Kasumi-1 (cell line): ENCODE measurements around the gene YPEL4.

ENCODE experiments used
- DNase-seq, 2 experiments: peaks; one replicate each; lab custom pipeline; 2025; lab: John Stamatoyannopoulos, UW

YPEL4 gene

DNA sequence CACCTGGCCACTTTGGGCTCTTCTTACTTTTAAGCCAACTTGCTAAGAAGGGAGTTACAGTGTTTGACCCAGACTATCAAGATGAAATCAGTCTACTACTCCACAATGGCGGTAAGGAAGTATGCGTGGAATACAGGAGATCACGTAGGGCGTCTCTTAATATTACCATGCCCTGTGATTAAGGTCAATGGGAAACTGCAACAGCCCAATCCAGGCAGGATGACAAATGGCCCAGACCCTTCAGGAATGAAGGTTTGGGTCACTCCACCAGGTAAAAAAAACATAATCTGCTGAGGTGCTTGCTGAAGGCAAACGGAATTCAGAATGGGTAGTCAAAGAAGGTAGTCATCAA lies 1.0 kb upstream of the YPEL4 start:
- DNase-seq, result no peak

DNA sequence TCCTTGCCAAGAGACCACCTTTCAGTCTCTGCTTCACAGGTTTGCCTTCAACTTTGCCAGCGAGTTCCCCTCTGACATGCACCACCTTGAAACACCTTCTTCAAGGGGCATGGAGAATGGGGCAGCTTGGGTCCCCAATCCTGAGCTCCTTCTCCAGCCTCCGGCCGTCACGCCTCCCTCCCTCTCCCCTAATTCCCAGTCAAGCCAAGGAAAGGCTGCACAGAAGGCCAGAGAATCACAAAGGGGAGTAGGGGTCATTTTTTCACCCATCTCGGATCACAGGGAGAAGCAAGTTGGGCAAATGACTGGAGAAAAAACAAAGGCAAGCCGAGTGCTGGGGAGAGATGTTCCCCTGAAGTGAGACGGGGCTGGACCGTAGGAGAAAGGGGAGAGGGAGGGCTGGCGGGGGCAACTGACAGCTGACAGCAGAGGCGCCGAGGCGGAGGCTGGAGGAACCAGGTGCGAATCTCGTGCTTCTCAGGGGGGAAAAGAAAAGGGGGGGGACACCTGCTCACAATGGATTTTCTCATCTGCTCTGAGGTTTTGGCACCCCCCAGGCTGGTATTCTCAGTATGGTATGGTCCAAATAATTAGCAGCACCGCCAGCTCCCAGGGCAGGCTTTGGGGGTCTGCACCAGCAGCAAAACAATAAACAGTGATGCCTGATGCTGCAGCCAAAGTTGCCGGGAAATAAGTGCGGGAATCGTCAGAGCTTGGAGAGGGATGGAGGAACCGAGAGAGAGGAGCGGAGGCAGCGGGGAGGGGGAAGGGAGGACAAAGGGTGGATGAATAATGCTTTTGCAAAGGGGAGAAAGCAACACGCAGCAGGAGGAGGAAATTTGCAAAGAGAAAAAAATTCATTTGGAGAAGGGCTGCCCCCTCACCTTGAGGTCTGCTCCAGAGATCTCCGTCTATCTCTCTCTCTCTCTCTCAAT lies 644 bp downstream of the YPEL4 start:
- DNase-seq, result peak in 1 of 2 experiments; percentile 23

DNA sequence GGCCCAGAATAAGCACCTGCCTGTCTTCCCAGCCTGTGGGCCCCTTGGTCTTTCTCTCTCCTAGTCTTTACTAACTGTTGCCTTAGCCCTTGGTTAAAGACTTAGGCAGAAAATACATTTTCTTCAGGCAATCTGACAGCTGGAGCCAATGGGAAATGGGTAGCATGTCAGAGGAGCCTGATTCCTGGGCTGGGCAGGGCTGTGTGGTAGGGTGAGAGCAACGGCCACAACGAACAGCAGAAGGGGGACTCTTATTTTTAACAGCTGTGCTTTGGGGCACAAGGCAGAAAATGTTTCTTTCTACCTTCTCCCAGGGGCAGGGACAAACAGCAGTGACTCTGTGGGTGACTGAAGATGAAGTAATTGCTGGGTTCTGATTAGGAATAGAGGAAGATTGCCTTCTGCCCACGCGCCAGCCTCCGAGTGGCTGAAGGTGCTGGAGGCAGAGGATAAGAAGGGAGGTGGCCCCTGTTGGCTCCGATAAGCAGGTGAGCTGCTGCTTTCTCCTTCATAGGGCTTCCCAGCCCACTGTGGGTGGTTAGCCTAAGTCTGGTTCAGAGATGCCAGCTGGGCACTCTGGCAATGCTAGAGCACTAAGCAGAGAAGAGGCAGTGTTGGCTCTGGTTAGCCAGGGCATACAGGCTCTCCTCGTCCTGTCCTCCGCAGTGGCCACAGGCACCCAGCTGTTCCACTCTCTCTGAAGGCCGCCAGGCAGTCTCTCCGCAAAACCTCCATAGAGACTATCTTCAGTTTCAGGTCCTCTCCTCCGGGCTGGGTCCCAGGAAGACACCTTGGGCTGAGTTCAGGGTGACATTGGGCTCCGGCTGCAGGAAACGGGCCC lies 1.5 kb downstream of the YPEL4 start:
- peak in 1 of 2 experiments; percentile 24 for DNase-seq

DNA sequence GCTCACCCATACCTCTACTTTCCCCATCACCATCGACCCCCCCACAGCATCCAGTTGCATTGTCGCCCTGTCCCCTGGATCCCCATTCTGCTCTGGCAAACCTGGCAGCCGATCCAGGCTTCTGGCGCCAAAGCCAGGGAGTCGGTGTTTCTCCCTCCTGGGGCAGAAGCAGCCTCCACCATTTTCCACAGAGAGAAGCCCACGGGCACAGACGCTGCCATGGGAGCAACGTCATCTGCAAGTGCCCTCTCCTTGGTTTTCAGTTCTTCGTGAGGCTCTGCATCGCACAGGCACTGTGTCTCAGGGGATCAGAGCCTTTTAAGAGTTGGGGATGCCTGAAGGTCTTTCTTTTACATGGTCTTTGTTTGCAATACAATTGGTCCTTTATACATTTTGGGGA lies 2.3 kb downstream of the YPEL4 start:
- DNase-seq, result peak in 1 of 2 experiments; percentile 17

DNA sequence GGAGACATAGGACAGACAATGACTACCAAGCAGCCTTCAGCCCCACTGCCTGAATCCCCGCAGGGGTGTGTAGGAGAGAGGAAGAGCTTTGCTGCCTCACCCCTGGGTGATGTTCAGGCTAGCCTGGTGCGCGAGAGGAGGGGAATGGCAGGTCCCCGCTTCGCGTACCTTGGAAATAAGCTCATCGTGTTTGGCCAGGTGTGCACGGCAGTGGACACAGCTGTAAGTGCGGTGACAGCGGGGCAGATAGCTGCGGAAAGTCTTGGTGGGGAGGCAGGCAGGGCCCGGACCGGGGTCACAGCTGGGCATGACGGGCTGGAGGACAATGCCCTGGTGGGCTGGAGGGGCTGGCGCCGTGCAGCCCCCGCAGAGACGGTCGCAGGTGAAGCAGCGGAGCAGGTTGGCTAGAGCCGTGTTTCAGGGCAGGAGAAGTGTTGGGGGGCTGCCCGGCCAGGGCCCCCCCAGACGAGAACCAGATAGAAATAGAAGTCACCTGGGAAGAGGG lies 2.9 kb downstream of the YPEL4 start:
- peak in 1 of 2 experiments; percentile 32 for DNase-seq

DNA sequence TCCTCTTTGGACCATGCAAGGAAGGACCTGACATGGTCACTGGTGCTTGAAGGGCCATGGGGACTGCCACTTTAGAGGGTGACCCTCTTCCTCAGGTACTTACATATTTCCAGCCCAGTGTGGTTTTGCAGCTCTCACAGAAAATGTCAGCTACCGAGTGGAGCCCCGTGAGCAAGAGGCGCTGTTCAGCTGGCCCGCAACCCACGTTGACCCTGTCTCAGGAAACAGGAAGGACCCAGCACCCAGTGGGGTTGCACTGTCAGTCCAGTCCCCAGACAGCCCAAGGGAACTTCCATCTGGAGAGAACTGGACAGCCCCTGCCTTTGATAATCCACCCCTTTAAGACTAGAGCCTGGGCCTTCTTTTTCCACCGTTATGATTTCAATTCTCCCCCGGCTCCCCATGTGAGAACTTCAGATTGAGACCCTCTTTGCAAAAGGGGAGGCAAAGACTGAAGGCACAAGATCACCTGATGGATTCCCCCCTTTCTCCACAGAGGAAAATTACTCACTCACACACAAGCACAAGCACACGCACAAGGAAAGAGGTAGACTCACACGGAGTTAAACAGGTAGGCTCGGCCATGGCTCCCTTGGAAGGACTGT lies 3.4 kb downstream of the YPEL4 start:
- DNase-seq, result peak in 1 of 2 experiments; percentile 17

DNA sequence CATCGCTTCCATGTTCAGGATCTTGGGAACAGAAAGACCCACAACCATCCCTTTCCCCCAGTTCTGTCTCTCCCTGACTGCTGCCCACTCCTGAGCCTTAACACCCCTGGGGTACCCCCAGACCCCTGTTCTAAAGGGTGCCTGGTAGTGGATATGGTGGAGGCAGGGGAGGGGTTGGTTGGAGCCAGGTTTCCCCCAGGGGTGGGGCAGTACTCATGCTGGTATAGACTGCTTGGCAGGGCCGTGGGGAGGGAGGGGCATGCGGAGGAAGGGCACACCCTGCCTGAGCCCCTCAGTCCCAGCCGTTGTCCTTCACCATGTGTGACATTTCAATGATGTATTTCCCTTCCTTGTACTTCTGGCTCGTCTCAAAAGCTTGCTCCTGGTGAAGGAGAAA lies 4.0 kb downstream of the YPEL4 start:
- no peak for DNase-seq

DNA sequence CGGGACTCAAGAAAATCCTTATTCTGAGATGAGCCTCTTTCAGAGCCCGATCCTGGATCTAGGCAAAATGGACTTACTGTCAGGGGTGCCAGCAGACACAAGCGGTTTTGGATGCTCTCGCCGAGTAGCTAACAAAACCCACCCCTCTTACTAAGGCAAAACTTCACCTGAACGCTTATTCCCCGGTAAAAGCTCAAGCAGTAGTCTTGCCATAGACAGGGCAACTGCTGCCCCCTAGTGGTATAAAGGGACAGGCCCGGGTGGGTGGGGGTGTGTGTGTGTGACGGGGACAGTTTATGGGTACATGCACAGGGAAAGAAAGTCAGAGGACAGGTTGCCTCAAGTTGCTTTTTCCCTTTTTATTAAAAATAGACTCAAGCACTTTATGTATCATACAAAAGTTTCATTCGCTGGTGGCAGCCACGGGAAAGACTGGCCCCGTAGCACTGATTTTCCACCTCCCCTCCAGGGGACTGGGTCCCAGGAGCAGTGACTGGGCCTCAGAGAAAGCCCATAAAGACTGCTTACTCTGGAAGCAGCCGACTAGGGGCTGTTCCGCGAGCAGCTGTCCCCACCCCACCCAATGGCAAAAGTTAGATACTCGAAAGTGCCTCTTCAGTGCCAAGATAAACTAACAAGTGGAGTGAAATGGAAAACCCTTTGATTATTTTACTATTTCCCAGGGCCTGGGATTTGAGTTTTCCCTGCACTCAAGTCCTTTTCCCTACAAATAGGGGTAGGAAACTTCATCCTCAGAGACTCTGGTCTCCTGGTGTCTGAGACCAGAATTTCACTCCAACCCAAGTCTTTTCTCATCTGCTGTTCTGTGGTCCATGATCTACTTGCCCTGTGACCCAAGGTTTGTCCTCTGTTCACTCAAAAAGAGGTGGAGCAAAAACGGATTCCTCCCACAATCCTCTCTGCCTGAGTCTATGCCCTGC lies 4.7 kb downstream of the YPEL4 start:
- DNase-seq, result peak; percentile 71 to 86

DNA sequence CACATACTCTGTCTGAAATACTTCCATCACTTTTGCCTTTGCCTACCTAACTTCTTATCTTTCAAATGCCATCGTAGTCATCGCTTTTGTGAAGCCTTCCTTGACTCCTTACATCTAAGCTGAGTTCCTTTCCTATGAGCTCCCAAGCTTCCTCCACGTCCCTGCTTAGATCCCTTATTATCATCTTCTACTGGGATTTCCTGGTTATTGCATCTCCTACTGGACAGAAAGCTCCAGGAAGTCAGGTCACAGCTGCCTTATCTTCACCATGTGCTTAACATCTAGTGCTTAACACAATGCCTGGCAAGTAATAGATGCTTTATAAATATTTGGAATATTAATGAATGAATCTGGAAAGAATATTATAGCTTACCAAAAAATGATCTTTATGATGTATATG lies 5.9 kb downstream of the YPEL4 start:
- DNase-seq, result no peak

DNA sequence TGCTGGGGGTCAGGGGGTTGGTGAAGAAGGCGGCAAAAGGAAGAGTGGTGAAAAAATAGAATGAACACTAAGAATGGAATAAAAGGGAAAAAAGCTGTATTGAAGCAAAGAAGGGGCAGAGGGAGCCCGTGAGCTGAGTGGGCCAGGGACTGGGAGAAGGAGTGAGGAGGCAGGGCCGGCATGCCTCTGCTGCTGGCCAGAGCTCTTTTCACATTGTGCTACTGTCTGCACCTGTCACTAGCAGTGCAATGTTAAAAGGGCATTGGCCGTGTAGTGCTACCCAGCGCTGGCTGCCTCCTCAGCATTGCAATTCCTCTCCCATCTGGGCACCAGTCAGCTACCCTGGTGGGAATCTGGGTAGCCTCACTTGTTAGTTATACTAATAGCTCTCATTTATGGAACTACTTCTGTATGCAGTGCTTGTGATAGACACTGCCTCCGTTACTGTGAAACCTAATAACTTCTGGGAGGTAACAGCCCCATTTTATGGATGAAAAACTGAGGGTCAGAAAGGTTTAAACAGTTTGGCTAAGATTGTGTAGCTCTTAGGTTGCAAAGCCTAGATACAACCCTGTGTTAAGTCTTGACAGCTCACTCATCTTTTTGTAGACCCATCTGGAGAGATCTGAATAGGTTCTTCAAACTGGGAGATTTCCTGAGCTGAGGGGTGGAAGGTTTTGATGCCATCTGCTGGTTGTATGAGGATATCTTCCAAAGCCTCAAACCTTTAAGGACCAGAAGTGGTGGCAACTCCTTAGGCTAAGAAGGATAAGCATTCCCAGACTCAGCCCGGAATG lies 8.5 kb downstream of the YPEL4 start:
- peak; percentile 55 to 76 for DNase-seq

DNA sequence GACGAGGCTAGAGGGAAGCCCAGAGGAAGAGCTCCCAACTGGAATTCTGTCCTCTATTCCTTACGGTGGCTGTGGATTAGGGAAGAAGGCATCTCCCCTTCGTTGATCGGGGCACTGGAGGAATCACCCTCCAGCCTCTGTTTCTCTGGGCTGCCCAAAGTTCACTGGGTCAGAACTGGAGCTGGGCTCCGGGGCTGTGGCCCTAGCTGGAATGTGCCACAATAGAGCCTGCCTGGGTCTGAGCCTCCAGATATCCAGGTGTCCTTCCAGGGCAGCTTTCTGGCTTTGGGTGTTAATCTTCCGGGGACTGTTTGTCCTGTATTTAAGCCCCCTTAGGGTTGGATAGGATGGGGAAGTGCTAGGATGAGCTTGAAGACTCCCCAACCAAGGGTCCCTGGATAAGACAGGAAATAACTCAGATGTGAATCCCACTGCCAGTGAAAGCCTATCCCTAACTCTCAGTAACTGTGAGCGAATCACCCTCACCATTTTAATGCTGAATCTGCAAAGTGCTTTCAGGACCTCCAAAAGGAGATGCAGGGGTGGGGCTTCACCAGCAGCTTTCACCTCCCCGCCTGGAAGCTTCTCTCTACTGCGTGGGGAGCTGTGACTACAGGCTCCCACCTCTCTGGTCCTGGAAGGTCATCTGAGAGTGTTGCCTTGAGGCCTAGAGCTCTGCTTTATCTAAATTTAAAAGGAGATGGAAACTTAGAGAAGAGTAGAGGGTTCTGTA lies 9.5 kb downstream of the YPEL4 start:
- no peak for DNase-seq

DNA sequence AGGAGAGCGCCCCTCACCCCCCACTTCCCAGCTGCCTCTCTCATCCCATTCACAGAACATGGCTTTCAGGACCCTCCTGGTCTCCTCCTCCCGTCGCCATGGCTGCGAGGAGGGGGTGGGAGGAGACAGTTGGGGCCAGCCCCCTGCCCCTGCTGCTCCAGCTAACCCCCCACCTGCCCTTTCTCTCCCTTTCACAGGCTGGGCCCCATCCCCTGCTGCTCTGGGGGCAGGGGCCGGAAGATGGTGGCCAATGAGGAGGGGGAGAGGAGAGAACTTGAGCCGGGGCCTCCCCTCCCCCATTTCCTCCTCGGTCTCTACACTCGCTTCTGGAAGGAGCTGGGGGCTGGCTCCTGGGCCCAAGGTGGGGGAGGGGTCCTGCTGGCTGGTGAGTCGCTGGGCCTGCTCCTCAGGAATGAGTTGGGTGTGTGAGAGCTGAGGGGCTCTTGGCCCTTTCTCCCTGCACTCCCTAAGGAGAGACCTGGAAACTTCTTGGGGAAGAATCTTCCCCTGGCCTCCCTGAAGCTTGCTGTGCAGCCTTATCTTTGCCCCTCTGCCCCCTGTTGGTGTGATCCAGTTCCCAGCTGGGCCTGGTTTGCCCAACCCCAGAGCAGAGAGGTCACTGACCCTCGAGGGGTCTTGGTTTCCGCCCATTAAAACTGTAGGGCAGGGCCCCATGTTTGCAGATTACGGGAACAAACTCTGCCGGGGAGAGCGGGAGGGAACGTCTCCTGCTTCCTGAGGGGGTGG lies 10.2 kb downstream of the YPEL4 start:
- DNase-seq, result peak; percentile 90 to 93

DNA sequence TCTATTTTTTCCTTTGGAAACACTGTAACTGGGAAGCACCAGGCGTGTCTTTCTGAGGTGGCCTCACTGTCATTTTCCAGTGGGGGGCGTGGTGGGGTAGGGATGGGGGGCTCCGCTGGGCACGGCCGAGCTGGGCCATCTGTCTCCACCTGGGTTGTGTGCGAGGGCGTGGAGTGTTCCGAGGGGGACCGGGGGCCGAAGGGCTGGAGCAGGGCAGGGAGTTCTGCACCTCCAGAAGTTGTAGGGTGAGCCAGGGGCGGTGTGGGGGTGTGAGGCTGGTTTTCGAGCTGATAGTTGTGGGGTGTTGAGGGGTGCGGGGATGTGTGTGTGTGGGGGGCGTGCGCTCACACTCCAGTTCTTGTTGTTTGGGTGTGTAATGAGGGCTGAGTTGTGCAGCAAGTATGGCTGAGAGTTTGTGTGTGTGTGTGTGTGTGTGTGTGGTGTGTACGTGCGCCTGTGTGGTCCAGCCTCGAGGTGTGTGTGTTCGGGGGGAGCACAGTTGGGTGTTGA lies 10.8 kb downstream of the YPEL4 start:
- DNase-seq, result no peak

DNA sequence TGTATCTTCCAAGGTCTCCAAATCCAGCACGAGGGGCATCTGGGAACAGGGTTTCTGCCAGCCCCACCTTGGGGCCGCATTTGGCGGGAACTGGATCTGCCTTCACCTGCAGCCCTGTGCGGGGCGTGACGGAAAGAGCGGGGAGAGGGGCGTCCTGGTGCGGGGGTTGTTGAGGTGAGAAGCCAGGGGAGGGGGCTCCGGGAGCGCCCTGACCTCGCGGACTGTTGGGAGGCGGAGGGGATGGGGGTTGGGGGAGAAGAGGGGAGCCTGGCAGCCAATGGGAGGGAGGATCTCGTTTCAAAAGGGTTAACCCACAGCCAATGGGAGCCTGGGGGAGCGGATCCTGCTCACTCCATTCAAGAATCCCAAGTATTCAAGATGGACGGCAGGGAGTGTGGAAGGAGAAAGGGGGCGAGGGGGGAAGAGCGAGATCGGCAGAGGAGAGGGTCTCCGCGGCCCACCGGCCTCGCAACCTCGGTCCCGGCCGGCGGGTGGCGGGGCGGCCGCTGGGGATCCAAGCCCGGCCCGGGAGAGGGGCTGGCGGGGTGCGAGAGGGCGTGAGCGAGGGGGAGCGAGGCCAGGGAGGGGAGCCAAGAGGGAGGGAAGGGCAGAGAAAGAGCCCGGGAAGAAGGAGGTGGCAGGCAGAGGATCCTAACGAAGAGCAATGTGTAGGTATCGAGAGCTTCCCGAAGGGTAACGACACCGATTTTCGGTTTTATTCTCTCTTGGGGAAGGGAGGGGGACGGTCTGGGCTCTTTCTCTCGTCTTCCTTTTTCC lies 11.5 kb downstream of the YPEL4 start:
- DNase-seq, result peak; percentile 88 to 90

DNA sequence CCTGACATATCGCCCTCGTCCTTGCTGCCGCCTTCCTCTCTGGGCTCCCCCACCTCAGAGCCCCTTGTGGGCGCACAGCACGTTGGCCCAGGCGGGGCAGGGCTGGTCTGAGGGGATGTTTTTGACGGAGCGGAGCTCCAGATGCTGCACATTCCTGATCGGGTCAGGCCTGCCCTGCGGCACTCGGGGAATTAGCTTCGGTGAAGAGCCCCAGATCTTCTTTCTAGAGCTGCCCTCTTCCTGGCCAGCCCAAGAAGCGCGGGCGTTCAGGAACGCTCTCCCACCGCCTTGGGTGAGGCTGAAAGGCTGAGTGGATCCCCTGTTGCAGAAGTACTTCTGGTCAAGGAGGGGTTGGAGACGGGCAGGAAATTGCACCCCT lies 12.1 kb downstream of the YPEL4 start:
- no peak for DNase-seq

DNA sequence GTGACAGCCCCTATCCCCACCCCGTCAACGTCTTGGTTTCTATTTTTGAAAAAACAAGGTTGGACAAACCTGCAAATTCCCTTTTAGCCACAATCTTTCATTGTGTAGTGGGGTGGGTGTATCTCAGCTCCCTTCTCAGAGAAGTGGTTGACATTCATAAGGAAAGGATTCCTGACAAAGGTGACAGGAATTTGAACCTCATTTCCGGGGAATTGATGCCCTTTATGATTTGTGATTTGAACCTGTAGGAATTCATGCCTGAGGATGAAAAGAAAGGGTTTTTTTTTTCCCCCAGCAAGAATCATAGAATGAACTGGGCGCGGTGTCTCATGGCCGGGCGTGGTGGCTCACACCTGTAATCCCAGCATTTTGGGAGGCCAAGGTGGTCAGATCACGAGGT lies 14.5 kb downstream of the YPEL4 start:
- DNase-seq, result no peak

DNA sequence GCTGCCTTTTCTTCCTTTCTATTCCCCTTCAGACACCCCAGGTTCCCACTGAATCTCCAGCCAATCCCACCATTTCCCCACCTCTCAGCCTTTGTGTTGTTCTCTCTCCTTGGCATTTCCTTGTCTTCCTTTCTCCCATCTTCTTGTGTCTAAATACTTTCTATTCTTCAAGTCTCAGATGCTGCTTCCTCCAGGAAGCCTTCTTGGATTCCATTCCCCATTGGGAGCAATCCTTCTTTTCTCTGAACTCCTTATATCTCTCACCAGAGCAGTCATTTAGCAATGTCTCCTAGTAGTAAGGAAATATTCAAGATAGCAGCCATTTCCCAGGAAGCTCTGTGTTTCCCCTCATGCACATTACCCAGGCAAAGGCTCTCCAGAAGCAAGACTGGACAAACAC lies 15.4 kb downstream of the YPEL4 start:
- DNase-seq, result no peak
